Liver (tissue), 9 donors: ENCODE data around the gene IQCE. TPM values are rescaled to one million over a fixed set of nuclear protein-coding genes. Genes with fewer than 3 reads are reported as not detected.

Experiments used
- DNase-seq: peaks from one replicate; pipeline ENCODE4 v3.0.0-alpha.2; 2017; ENCODE audit warnings: low spot score
- H3K27ac ChIP-seq, 2 donors: one replicate each; pipeline ENCODE4 v1.7.0; 2013; ENCODE audit warnings: inconsistent platforms in 2 of 2, low read length in 2 of 2, control low read depth in 1 of 2, low read depth in 1 of 2, mild to moderate bottlenecking in 1 of 2
- H3K27me3 ChIP-seq, 4 donors: one replicate each; pipeline versions ENCODE4 v1.6.1 to v1.7.0; 2013; ENCODE audit warnings: low read length in 3 of 4, inconsistent platforms in 1 of 4, mild to moderate bottlenecking in 1 of 4, moderate library complexity in 1 of 4; ENCODE audit not compliant: control insufficient read depth in 4 of 4, insufficient read depth in 4 of 4
- H3K36me3 ChIP-seq, 4 donors: one replicate each; pipeline versions ENCODE4 v1.6.1 to v1.7.0; 2013; ENCODE audit warnings: low read length in 3 of 4, mild to moderate bottlenecking in 3 of 4, low read depth in 1 of 4, moderate library complexity in 1 of 4; ENCODE audit not compliant: control insufficient read depth in 4 of 4, insufficient read depth in 3 of 4
- H3K4me1 ChIP-seq, 4 donors: one replicate each; pipeline versions ENCODE4 v1.6.1 to v1.7.0; 2013; ENCODE audit warnings: low read length in 3 of 4, mild to moderate bottlenecking in 3 of 4, moderate library complexity in 1 of 4; ENCODE audit not compliant: control insufficient read depth in 4 of 4, insufficient read depth in 4 of 4
- H3K4me3 ChIP-seq, 3 donors: one replicate each; pipeline versions ENCODE4 v1.6.1 to v1.7.0; 2013; ENCODE audit warnings: low read length in 3 of 3, control low read depth in 1 of 3, low read depth in 1 of 3, mild to moderate bottlenecking in 1 of 3
- H3K9ac ChIP-seq, 2 donors: one replicate each; pipeline ENCODE4 v1.7.0; 2013; ENCODE audit warnings: low read length in 2 of 2, mild to moderate bottlenecking in 2 of 2, moderate library complexity in 2 of 2, control low read depth in 1 of 2, low read depth in 1 of 2
- H3K9me3 ChIP-seq, 4 donors: one replicate each; pipeline versions ENCODE4 v1.6.1 to v1.7.0; 2013; ENCODE audit warnings: low read length in 3 of 4; ENCODE audit not compliant: control insufficient read depth in 4 of 4
- ATF3 ChIP-seq: IDR thresholded peaks from 2 replicates; pipeline ENCODE4 v1.6.1; 2016; ENCODE audit warnings: antibody characterized with exemption
- CTCF ChIP-seq: fragments of 150-350 bp; IDR thresholded peaks from 2 replicates; pipeline ENCODE4 v1.5.1; 2017; ENCODE audit warnings: improper control_type of control experiment, low read depth, low read length; ENCODE audit not compliant: missing input control
- EGR1 ChIP-seq, 2 donors: IDR thresholded peaks; 2 replicates each; pipeline ENCODE4 v1.6.1; 2016 to 2018; ENCODE audit warnings: antibody characterized with exemption in 2 of 2, low read depth in 2 of 2
- FOXA1 ChIP-seq: IDR thresholded peaks from 2 replicates; pipeline ENCODE4 v1.6.1; 2016; ENCODE audit warnings: antibody characterized with exemption
- FOXA2 ChIP-seq: IDR thresholded peaks from 2 replicates; pipeline ENCODE4 v1.6.1; 2016; ENCODE audit warnings: antibody characterized with exemption
- GABPA ChIP-seq, 2 donors: IDR thresholded peaks in 1 of 2; conservative IDR thresholded peaks in 1 of 2; 2 replicates each; pipeline ENCODE4 v1.6.1; 2016; ENCODE audit warnings: antibody characterized with exemption in 2 of 2, mild to moderate bottlenecking in 1 of 2, moderate library complexity in 1 of 2
- HNF4A ChIP-seq, 2 donors: conservative IDR thresholded peaks; 2 replicates each; pipeline ENCODE4 v1.6.1; 2016; ENCODE audit warnings: antibody characterized with exemption in 2 of 2, mild to moderate bottlenecking in 2 of 2
- HNF4G ChIP-seq: IDR thresholded peaks from 2 replicates; pipeline ENCODE4 v1.6.1; 2016; ENCODE audit warnings: antibody characterized with exemption
- JUND ChIP-seq, 2 donors: IDR thresholded peaks; 2 replicates each; pipeline ENCODE4 v1.6.1; 2016; ENCODE audit warnings: antibody characterized with exemption in 2 of 2
- MAX ChIP-seq: IDR thresholded peaks from 2 replicates; pipeline ENCODE4 v1.6.1; 2016; ENCODE audit warnings: antibody characterized with exemption
- NR2F2 ChIP-seq: IDR thresholded peaks from 2 replicates; pipeline ENCODE4 v1.6.1; 2016; ENCODE audit warnings: antibody characterized with exemption
- RAD21 ChIP-seq, 2 donors: IDR thresholded peaks; 2 replicates each; pipeline ENCODE4 v1.6.1; 2016; ENCODE audit warnings: antibody characterized with exemption in 2 of 2, mild to moderate bottlenecking in 2 of 2
- REST ChIP-seq: IDR thresholded peaks from 2 replicates; pipeline ENCODE4 v1.6.1; 2016; ENCODE audit warnings: antibody characterized with exemption, mild to moderate bottlenecking
- RXRA ChIP-seq, 2 donors: IDR thresholded peaks; 2 replicates each; pipeline ENCODE4 v1.6.1; 2017 to 2018; ENCODE audit warnings: antibody characterized with exemption in 2 of 2, mild to moderate bottlenecking in 1 of 2
- SP1 ChIP-seq: IDR thresholded peaks from 2 replicates; pipeline ENCODE4 v1.6.1; 2018; ENCODE audit warnings: antibody characterized with exemption, mild to moderate bottlenecking
- TAF1 ChIP-seq: conservative IDR thresholded peaks from 2 replicates; pipeline ENCODE4 v1.6.1; 2016; ENCODE audit warnings: antibody characterized with exemption, mild to moderate bottlenecking
- YY1 ChIP-seq: IDR thresholded peaks from 2 replicates; pipeline ENCODE4 v1.6.1; 2016; ENCODE audit warnings: antibody characterized with exemption, mild to moderate bottlenecking
- ZBTB33 ChIP-seq: IDR thresholded peaks from 2 replicates; pipeline ENCODE4 v1.6.1; 2016; ENCODE audit warnings: antibody characterized with exemption
- WGBS: extraction: QIAGEN DNeasy Blood & Tissue Kit; methylation state at CpG from one replicate; pipeline ENCODE4 v1.1.7; 2013; 5-methylcytosine and 5-hydroxymethylcytosine counted together
- polyA plus RNA-seq, 2 donors: library from polyadenylated mRNA; stranded (reverse) in 1 of 2; unstranded in 1 of 2; fragments of 200-250 nt in 1 of 2; fragments of >200 nt in 1 of 2; fragmentation: Nextera tagmentation in 1 of 2; extraction: Ambion mirVana in 1 of 2; gene quantifications; one replicate each; pipeline versions ENCODE4 v1.2.1 to v1.2.3, GENCODE V29; 2013 to 2015
- total RNA-seq, 2 donors: library from RNA; depleted of rRNA; stranded (reverse); fragments of >200 nt; gene quantifications; one replicate each; pipeline ENCODE4 v1.2.3, GENCODE V29; 2014
- donor health status: healthy.
- donor health status: healthy.
- donor health status: healthy.
- donor health status: healthy.
- donor health status: healthy.

IQCE gene
- total and polyA plus RNA-seq, 4 donors, result 2.1 to 5.9 (median 3.6) TPM

- TF ChIP-seq RXRA (IDR thresholded peaks at IDR 0.05), result no peak
- no peak for TF ChIP-seq SP1
- TF ChIP-seq RAD21 (IDR thresholded peaks at IDR 0.05), result no peak
- no peak for TF ChIP-seq HNF4G
- no peak for TF ChIP-seq NR2F2
- TF ChIP-seq FOXA2, result no peak
- TF ChIP-seq EGR1 (IDR thresholded peaks at IDR 0.05; ENCODE audit: low read depth in 2 of 2), result no peak
- TF ChIP-seq YY1, result no peak
- TF ChIP-seq FOXA1, result no peak
- no peak for TF ChIP-seq ZBTB33
- TF ChIP-seq JUND (IDR thresholded peaks at IDR 0.05), result no peak
- no peak for TF ChIP-seq CTCF
- no peak for TF ChIP-seq GABPA (IDR thresholded peaks at IDR 0.05 in 1 of 2, conservative IDR thresholded peaks at IDR 0.05 in 1 of 2)
- TF ChIP-seq REST, result no peak
- no peak for TF ChIP-seq HNF4A (conservative IDR thresholded peaks at IDR 0.05)
- TF ChIP-seq MAX, result no peak
- no peak for TF ChIP-seq TAF1
- TF ChIP-seq ATF3, result no peak
- no peak overlapping the region for H3K27ac ChIP-seq
- H3K4me1 ChIP-seq, result peaks cover 2 to 18% (median 7%) of the 10 kb centered on the region in 4 donors
- H3K27me3 ChIP-seq, result no peaks in the 10 kb centered on the region
- H3K4me3 ChIP-seq, result no peak overlapping the region
- no peak for DNase-seq
- H3K36me3 ChIP-seq, result no peaks in the 10 kb centered on the region
- H3K9me3 ChIP-seq, result no peaks in the 10 kb centered on the region
- no peak overlapping the region for H3K9ac ChIP-seq
- WGBS, result 92% methylated on average over 15 of the region's 15 CpGs
Observed at GRCh38 chr7:2515424-2516193, 43.2 kb upstream of the IQCE start.
